Glutamatergic neuron (in vitro differentiated cells): ENCODE measurements around the gene TMC3. TPM values are rescaled to one million over a fixed set of nuclear protein-coding genes. Genes with fewer than 3 reads are reported as not detected.

Experiments used
- DNase-seq: peaks from one replicate; pipeline ENCODE4 v3.0.0; 2022
- H3K27ac Mint-ChIP-seq: one replicate; pipeline ENCODE4 v1.8.0; 2020; ENCODE audit warnings: mild to moderate bottlenecking, mixed read lengths, inconsistent platforms; ENCODE audit not compliant: unreplicated experiment
- H3K27me3 Mint-ChIP-seq: one replicate; pipeline ENCODE4 v1.8.0; 2020; ENCODE audit warnings: mild to moderate bottlenecking, moderate library complexity, mixed read lengths, inconsistent platforms; ENCODE audit not compliant: unreplicated experiment
- H3K36me3 Mint-ChIP-seq: one replicate; pipeline ENCODE4 v1.8.0; 2020; ENCODE audit warnings: mild to moderate bottlenecking, mixed read lengths, inconsistent platforms; ENCODE audit not compliant: unreplicated experiment
- H3K4me1 Mint-ChIP-seq: one replicate; pipeline ENCODE4 v1.8.0; 2020; ENCODE audit warnings: mild to moderate bottlenecking, low read depth, mixed read lengths, inconsistent platforms; ENCODE audit not compliant: unreplicated experiment
- H3K4me3 Mint-ChIP-seq: one replicate; pipeline ENCODE4 v1.8.0; 2020; ENCODE audit warnings: mild to moderate bottlenecking, mixed read lengths, inconsistent platforms; ENCODE audit not compliant: unreplicated experiment
- H3K9me3 Mint-ChIP-seq: one replicate; pipeline ENCODE4 v1.8.0; 2020; ENCODE audit warnings: mild to moderate bottlenecking, moderate library complexity, mixed read lengths, inconsistent platforms; ENCODE audit not compliant: unreplicated experiment
- CTCF ChIP-seq: fragments of 200-600 bp; sonication (generic); IDR thresholded peaks from one replicate; pipeline ENCODE4 v1.5.0; 2021; ENCODE audit not compliant: partially characterized antibody, unreplicated experiment
- total RNA-seq: library from RNA; stranded (reverse); fragmentation: NEBNext Ultra II Directional; extraction: Animal tissue kit (Norgen Biotek cat#: 25700); gene quantifications from one replicate; pipeline ENCODE4 v1.2.1, GENCODE V29; 2021; ENCODE audit not compliant: unreplicated experiment

Gene TMC3
- total RNA-seq, 1 donor from 2014 or later: not detected

- Mint-ChIP-seq H3K36me3 (no peaks in the 10 kb centered on the region), H3K4me3 (no peak overlapping the region)
- TF ChIP-seq CTCF: no peak
Observed at GRCh38 chr15:81321667-81322066, 52.3 kb downstream of the TMC3 start.

GRCh38 chr15:81317642-81318017, 56.4 kb downstream of the TMC3 start:
- Mint-ChIP-seq H3K27me3 (peaks cover 4% of the 10 kb centered on the region), H3K4me1 (no peaks in the 10 kb centered on the region), H3K36me3 (peaks cover 4% of the 10 kb centered on the region), H3K4me3 (no peak overlapping the region), H3K27ac (no peak overlapping the region), H3K9me3 (peaks cover 9% of the 10 kb centered on the region)
- no peak for DNase-seq
- no peak for TF ChIP-seq CTCF

More at GRCh38 chr15:81321667-81322066, 52.3 kb downstream of the TMC3 start:
- peaks cover 6% of the 10 kb centered on the region for H3K27me3 Mint-ChIP-seq
- no peaks in the 10 kb centered on the region for H3K4me1 Mint-ChIP-seq
- DNase-seq: no peak
- H3K9me3 Mint-ChIP-seq: peaks cover 6% of the 10 kb centered on the region
- no peak overlapping the region for H3K27ac Mint-ChIP-seq

GRCh38 chr15:81316267-81316666, 57.7 kb downstream of the TMC3 start:
- peaks cover 4% of the 10 kb centered on the region for H3K36me3 Mint-ChIP-seq
- no peak overlapping the region for H3K4me3 Mint-ChIP-seq
- no peaks in the 10 kb centered on the region for H3K4me1 Mint-ChIP-seq
- no peak for TF ChIP-seq CTCF
- H3K27ac Mint-ChIP-seq: no peak overlapping the region
- DNase-seq: no peak
- peaks cover 4% of the 10 kb centered on the region for H3K27me3 Mint-ChIP-seq
- H3K9me3 Mint-ChIP-seq: peaks cover 9% of the 10 kb centered on the region

DNA sequence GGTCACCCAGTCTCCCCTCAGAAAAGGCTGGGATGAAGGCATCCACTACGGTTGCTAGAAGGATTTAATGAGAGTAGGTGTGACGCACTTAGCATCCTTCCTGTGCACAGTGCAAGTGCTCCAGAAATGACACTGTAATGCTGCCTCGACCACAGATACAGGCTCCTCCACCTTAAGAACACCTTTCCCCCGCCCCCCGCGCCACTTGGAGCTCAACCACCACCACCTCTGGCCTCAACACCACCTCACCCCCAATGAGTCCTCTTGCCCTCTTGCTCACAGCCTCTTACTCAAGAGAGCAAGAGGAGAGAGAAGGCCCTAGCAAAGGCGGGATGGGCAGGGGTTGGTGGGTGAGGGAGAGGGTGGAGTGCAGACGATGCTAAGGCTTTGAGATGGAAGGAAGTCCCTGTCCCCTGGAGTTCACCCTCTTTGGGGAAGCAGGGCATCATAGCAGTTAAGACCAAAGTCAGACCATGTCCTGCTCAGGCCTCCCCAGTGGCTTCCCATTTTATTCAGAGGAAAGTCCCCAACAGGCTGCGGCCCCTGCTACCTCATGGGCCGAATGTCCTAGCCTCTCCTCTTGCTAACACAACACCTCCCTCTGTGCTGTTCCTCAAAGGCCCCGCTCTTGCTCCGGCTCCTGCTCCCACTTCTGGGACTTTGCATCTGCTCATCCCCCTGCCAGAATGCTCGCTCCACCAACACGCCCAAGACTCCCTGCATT, 58.4 kb downstream of the TMC3 start:
- Mint-ChIP-seq H3K4me3 (no peak overlapping the region), H3K27me3 (peaks cover 4% of the 10 kb centered on the region), H3K27ac (no peak overlapping the region), H3K36me3 (peaks cover 4% of the 10 kb centered on the region), H3K4me1 (no peaks in the 10 kb centered on the region), H3K9me3 (peaks cover 9% of the 10 kb centered on the region)
- DNase-seq: no peak
- no peak for TF ChIP-seq CTCF

DNA sequence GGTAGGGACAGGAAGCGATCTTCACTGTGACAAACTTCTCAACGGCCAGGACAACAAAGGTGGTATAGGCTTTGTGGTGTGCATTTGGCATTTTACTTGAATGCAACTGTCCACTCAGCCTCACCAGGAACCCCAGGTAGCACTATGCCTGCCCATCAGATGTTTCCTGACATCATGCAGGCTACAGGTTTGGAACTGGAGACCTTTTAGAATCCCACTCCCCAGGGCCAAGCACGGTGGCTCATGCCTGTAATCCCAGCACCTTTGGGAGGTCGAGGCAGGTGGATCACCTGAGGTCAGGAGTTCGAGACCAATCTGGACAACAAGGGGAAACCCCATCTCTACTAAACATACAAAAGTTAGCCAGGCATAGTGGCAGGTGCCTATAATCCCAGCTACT, 59.6 kb downstream of the TMC3 start:
- no peaks in the 10 kb centered on the region for H3K4me1 Mint-ChIP-seq
- H3K27ac Mint-ChIP-seq: no peak overlapping the region
- H3K36me3 Mint-ChIP-seq: peaks cover 4% of the 10 kb centered on the region
- no peak overlapping the region for H3K4me3 Mint-ChIP-seq
- H3K9me3 Mint-ChIP-seq: peaks cover 5% of the 10 kb centered on the region
- DNase-seq: no peak
- TF ChIP-seq CTCF: no peak
- peaks cover 4% of the 10 kb centered on the region for H3K27me3 Mint-ChIP-seq
